IPS DF 19.7 (cell line): ENCODE data around the gene SH3PXD2B.

ENCODE experiments used
- DNase-seq: peaks from one replicate; pipeline ENCODE4 v3.0.0-alpha.2; 2013; ENCODE audit warnings: low read depth, low spot score

Gene SH3PXD2B

GRCh38 chr5:172436879-172437369, 17.4 kb downstream of the SH3PXD2B start:
- DNase-seq = no peak

- DNase-seq = no peak
Observed at GRCh38 chr5:172436078-172436878, 18.0 kb downstream of the SH3PXD2B start.

- no peak for DNase-seq
Observed at GRCh38 chr5:172435362-172436077, 18.8 kb downstream of the SH3PXD2B start.

GRCh38 chr5:172434251-172434650, 20.1 kb downstream of the SH3PXD2B start:
- DNase-seq = no peak

GRCh38 chr5:172433513-172433912, 20.8 kb downstream of the SH3PXD2B start:
- DNase-seq = no peak

- no peak for DNase-seq
Observed at GRCh38 chr5:172433071-172433470, 21.3 kb downstream of the SH3PXD2B start.

- DNase-seq = no peak
Observed at GRCh38 chr5:172430354-172430753, 24.0 kb downstream of the SH3PXD2B start.

GRCh38 chr5:172429201-172429940, 25.0 kb downstream of the SH3PXD2B start:
- DNase-seq = no peak

GRCh38 chr5:172428224-172429166, 25.8 kb downstream of the SH3PXD2B start:
- DNase-seq = no peak

- no peak for DNase-seq
Observed at GRCh38 chr5:172427202-172427601, 27.1 kb downstream of the SH3PXD2B start.

- DNase-seq = no peak
Observed at GRCh38 chr5:172426086-172426485, 28.2 kb downstream of the SH3PXD2B start.

- DNase-seq = no peak
Observed at GRCh38 chr5:172425402-172425801, 28.9 kb downstream of the SH3PXD2B start.

- DNase-seq = no peak
Observed at GRCh38 chr5:172424808-172425207, 29.5 kb downstream of the SH3PXD2B start.

GRCh38 chr5:172424111-172424490, 30.2 kb downstream of the SH3PXD2B start:
- DNase-seq = no peak

- DNase-seq = no peak
Observed at GRCh38 chr5:172423379-172424110, 30.8 kb downstream of the SH3PXD2B start.

- DNase-seq = no peak
Observed at GRCh38 chr5:172422255-172422654, 32.1 kb downstream of the SH3PXD2B start.

- no peak for DNase-seq
Observed at GRCh38 chr5:172421020-172421419, 33.3 kb downstream of the SH3PXD2B start.

GRCh38 chr5:172420235-172420939, 33.9 kb downstream of the SH3PXD2B start:
- DNase-seq = peak; percentile 74
